HG03439 (cell line): Measurements from ENCODE around the gene DNAH1.

Experiments
- ATAC-seq: cut with Tn5 transposase; IDR thresholded peaks from one replicate; pipeline ENCODE4 v1.9.1; 2021; ENCODE audit warnings: mild to moderate bottlenecking, moderate library complexity; ENCODE audit not compliant: unreplicated experiment

Gene DNAH1

GRCh38 chr3:52401021-52401420 lies 84.9 kb downstream of the DNAH1 start:
- ATAC-seq = no peak

GRCh38 chr3:52401551-52401950 lies 85.4 kb downstream of the DNAH1 start:
- no peak for ATAC-seq

GRCh38 chr3:52402101-52402521 lies 86.0 kb downstream of the DNAH1 start:
- ATAC-seq = no peak

GRCh38 chr3:52402706-52403270 lies 86.7 kb downstream of the DNAH1 start:
- no peak for ATAC-seq

GRCh38 chr3:52403271-52403841 lies 87.2 kb downstream of the DNAH1 start:
- no peak for ATAC-seq

- no peak for ATAC-seq
Measured at GRCh38 chr3:52403955-52404354, 87.8 kb downstream of the DNAH1 start.

DNA sequence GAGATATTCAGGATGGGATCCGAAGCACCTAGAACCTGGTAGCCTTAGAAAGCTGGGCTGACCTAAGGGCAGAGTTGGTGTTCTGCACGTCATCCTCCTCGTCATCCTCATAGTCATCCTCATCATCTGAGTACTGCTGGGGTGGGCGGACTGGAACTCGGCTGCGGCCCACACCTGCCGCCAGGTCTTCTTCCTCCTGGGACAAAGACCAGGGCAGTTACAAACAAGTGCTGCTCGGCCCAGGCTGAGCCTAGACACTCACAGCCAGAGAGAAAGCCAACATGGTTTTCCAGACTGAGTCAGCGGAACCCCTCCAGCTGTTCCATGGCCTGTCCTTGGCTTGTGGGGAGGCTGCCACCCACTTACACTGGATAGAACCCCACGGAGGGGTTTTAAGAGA lies 88.3 kb downstream of the DNAH1 start:
- no peak for ATAC-seq

GRCh38 chr3:52405066-52405465 lies 88.9 kb downstream of the DNAH1 start:
- no peak for ATAC-seq

DNA sequence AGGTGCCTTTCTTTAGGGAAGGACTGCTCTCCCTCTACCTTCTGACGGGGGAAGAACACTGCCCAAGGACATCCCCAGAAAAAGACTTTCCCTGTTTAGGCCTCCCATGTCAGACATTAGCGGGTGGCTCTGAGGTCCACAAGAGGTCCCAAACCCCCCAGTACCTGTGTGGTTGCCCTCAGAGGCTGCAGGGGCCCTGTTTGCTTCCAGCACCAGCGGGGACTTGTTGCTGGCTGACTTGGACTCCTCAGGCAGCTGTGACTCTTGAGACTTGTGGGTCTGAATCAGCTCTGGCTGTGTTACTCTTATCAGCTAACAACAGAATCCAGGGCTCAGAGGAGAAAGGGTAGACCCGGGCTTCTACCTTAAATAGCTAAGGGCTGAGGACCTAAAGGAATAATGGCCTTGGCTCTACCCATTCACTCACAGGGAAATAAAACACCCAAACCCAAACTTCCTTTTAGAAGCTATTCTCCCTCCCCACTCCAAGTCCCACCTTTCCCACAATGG lies 89.5 kb downstream of the DNAH1 start:
- ATAC-seq = no peak

DNA sequence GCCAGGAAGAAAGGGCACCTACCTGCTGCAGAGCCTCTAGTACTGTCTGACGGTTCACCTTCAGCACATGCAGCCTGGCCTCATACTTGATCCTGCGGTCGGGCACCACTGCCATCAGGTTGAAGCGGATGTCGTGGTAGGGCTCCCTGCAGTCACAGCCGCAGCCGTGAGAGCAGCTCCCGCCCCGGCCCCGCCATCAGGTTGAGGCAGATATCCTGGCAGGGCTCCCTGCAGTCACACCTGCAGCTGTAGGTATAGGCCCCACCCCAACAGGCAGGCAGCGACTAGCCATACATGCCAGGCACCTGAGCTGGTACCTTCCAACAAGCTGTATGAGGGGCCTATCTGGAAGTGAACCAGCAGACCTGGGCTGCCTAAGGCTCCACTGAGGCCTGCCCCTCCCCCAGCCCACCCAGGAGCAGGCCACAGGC lies 90.1 kb downstream of the DNAH1 start:
- ATAC-seq = no peak

DNA sequence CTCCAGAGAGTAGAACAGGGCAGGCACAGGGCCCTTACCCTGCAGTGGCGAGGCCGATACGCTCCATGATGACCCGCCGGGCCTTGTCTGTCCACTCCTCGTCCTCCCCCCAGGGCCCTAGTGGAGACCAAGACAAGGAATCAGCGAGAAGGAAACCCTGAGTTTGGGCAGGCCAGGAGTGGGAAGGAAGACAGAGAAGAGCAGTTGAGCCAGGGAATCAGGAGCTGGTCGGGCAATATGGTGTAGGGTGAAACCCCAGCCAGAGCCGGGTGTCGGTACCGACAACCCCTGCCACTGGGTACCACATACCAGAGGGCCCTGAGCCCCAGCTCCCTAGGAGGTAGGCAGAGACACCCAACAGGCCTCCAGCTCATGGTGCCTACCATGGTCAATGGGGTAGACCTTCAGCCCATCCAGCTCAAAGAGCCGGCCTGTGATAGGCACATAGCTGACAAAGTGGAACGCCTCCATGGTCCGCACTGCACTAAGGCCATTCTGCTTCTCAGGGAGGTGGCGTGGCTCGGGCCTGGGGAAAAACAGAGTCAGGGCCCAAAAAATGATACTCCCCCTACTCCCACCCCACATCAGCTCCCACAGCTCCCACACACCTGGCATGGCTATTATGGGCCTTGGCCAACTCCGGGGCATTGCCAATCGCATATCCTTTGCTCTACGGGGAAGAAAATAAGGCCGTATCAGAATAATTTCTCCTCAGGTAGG lies 90.8 kb downstream of the DNAH1 start:
- no peak for ATAC-seq

- ATAC-seq = no peak
Measured at GRCh38 chr3:52407779-52408178, 91.7 kb downstream of the DNAH1 start.

DNA sequence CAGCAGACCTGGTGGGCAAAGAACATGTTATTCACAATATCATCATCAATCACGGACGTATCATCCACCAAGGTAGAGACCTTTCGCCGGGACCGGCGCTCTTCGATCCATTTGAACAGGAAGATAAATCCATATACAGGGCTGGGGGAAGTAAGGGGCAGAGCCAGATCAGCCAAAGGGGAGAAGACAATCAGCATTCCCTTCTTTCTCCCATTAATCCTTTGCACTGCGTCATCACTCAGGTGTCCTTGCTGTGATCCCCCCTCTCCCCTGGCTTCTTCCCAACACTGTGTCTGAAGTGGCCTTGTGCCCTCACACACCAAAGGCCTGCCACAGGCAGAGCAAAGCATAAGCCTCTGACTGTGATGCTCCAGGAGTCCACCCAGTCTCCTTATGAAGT lies 92.3 kb downstream of the DNAH1 start:
- no peak for ATAC-seq

GRCh38 chr3:52415800-52416199 lies 99.7 kb downstream of the DNAH1 start:
- ATAC-seq = no peak

DNA sequence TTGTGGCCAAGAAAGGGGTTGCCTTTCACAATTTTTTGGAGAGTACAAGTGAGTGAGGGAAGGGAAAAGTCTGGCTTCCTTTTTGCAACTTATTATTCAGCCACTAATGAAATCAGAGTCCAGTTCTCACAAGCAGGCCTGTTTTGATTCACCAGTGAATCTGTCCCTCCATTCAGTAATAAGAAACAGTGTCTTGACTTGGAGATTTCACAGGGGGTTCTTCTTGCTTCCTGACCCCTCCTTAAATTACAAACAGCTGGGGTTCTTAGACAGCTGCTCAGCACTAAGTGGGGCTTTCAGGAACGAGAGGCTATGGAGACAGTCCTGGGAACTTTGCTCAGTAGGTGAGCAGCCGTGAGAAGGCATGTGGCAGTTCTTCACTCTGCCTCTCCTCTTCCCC lies 104.3 kb downstream of the DNAH1 start:
- no peak for ATAC-seq

DNA sequence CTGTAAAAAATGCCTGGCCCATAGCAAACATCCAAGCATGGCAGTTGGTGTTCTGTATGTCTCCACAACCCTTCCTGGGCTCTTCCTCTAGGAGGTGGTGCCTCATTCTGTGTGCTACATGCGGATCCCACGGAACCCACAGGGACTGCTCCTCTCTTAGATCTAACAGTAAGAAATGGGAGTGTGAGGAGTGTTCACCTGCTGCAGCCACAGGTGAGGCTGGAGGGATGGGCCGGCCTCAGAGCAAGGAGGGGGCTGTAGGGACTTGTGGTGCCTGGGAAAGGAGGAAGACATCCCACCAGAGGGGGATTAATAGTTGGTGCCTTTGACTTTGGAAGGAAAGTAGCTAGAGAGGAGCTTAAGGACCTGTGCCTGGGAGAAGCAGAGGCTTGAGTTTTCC lies 106.5 kb downstream of the DNAH1 start:
- ATAC-seq = no peak

GRCh38 chr3:52423173-52423572 lies 107.1 kb downstream of the DNAH1 start:
- ATAC-seq = no peak

GRCh38 chr3:52428151-52429005 lies 112.3 kb downstream of the DNAH1 start:
- ATAC-seq = no peak

DNA sequence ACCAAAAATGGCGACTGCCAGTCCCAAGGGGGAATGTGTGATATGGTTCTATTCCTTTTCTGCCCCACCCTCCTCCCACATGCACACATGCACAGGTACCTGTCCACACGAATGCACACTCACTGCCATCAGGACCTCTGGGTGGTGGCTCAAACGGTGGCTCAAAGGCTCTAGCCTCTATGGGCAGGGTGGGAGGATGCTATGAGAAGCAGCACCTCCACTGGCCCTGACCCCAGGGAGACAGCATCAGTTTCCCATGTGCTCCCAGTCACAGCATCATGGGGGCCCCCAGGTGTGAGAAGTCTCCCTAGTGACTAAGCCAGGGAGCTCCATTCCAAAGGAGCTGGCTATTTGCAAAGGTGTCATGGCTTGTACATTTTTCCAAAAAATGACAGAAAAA lies 112.9 kb downstream of the DNAH1 start:
- no peak for ATAC-seq

GRCh38 chr3:52429779-52430415 lies 113.8 kb downstream of the DNAH1 start:
- no peak for ATAC-seq

GRCh38 chr3:52430416-52430810 lies 114.3 kb downstream of the DNAH1 start:
- ATAC-seq = no peak
